Stimulated activated CD4-positive, alpha-beta T cell treated with anti-CD3 and anti-CD28 coated beads, Interleukin-1b, Interleukin-23, amount 100 ng/mL, for 48 hours (primary cell): ENCODE data around the gene CDH4.

Source experiments
- DNase-seq: peaks from one replicate; pipeline ENCODE4 v3.0.0-alpha.2; 2020

CDH4 gene

GRCh38 chr20:61897401-61898295, 645.6 kb downstream of the CDH4 start:
- no peak for DNase-seq

GRCh38 chr20:61898405-61898804, 646.3 kb downstream of the CDH4 start:
- no peak for DNase-seq

GRCh38 chr20:61900011-61900944, 648.2 kb downstream of the CDH4 start:
- no peak for DNase-seq

- DNase-seq = no peak
Observed at GRCh38 chr20:61900945-61901293, 648.9 kb downstream of the CDH4 start.

GRCh38 chr20:61901392-61902220, 649.5 kb downstream of the CDH4 start:
- no peak for DNase-seq

- DNase-seq = no peak
Observed at GRCh38 chr20:61902221-61902869, 650.3 kb downstream of the CDH4 start.

GRCh38 chr20:61903575-61904340, 651.7 kb downstream of the CDH4 start:
- DNase-seq = no peak

- DNase-seq = no peak
Observed at GRCh38 chr20:61904456-61904855, 652.4 kb downstream of the CDH4 start.

- no peak for DNase-seq
Observed at GRCh38 chr20:61905781-61906523, 653.9 kb downstream of the CDH4 start.

GRCh38 chr20:61907081-61907891, 655.2 kb downstream of the CDH4 start:
- DNase-seq = no peak

- DNase-seq = no peak
Observed at GRCh38 chr20:61908057-61909026, 656.3 kb downstream of the CDH4 start.

- DNase-seq = no peak
Observed at GRCh38 chr20:61909028-61909427, 657.0 kb downstream of the CDH4 start.

GRCh38 chr20:61909821-61910220, 657.8 kb downstream of the CDH4 start:
- no peak for DNase-seq

GRCh38 chr20:61911824-61912223, 659.8 kb downstream of the CDH4 start:
- no peak for DNase-seq

GRCh38 chr20:61912665-61913422, 660.8 kb downstream of the CDH4 start:
- DNase-seq = no peak

GRCh38 chr20:61913423-61914225, 661.6 kb downstream of the CDH4 start:
- DNase-seq = no peak

GRCh38 chr20:61915101-61915500, 663.0 kb downstream of the CDH4 start:
- no peak for DNase-seq
